DND-41 (cell line): Measurements from ENCODE around the gene MR1.

Source experiments
- EZH2 ChIP-seq: IDR thresholded peaks from 3 replicates; pipeline ENCODE4 v1.6.1; 2012; ENCODE audit warnings: borderline replicate concordance, low read depth, mild to moderate bottlenecking, moderate library complexity, low read length, inconsistent platforms; ENCODE audit not compliant: severe bottlenecking
- TF ChIP-seq, protein P1 (sequence below): IDR thresholded peaks from 2 replicates; pipeline ENCODE4 v1.5.1; 2012; ENCODE audit warnings: borderline replicate concordance, low read length, moderate library complexity, mild to moderate bottlenecking; ENCODE audit not compliant: poor library complexity, severe bottlenecking; ENCODE audit errors: extremely low read depth

DNA sequence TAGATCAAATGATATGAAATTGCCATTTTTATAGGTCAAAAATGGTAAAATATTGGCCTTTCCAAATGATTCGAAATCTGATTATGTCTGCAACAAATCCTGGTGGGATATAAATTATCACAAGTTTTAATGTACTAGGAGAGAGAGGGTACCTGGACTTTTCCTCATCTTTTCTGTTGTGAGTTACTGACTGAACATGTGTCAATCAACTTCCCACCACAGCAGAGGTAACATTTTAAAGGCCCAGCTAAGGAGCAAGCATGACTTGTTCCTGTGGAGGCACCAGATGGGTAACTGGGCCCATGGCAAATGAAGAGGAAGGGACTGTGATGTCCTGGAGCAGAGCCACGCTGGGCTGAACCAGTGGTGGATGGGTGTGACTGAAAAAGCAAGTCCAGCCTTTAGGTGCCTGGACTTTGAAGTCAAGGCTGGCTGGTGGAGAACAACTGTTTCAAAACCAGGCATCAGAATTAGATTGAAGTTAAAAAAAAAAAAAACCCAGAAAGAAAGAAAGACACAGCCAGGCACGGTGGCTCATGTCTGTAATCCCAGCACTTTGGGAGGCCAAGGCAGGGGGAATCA, 6.6 kb downstream of the MR1 start:
- TF ChIP-seq, protein P1, sequence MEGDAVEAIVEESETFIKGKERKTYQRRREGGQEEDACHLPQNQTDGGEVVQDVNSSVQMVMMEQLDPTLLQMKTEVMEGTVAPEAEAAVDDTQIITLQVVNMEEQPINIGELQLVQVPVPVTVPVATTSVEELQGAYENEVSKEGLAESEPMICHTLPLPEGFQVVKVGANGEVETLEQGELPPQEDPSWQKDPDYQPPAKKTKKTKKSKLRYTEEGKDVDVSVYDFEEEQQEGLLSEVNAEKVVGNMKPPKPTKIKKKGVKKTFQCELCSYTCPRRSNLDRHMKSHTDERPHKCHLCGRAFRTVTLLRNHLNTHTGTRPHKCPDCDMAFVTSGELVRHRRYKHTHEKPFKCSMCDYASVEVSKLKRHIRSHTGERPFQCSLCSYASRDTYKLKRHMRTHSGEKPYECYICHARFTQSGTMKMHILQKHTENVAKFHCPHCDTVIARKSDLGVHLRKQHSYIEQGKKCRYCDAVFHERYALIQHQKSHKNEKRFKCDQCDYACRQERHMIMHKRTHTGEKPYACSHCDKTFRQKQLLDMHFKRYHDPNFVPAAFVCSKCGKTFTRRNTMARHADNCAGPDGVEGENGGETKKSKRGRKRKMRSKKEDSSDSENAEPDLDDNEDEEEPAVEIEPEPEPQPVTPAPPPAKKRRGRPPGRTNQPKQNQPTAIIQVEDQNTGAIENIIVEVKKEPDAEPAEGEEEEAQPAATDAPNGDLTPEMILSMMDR: no peak
- TF ChIP-seq EZH2: no peak
